IPS DF 4.7 (cell line): ENCODE results near the gene MRPS18B.
A peak's percentile ranks its signal among the peaks of the same experiment; 100 is the strongest.

Experiments
- DNase-seq: peaks from one replicate; pipeline ENCODE4 v3.0.0-alpha.2; 2013; ENCODE audit warnings: low spot score; ENCODE audit errors: extremely low read depth

The MRPS18B gene

GRCh38 chr6:30617565-30618269, at the start of gene MRPS18B:
MRPS18B (plus strand) TSS chr6:30617840; CDS start chr6:30617866, 26 bp downstream.
- peak; percentile 88 for DNase-seq

GRCh38 chr6:30568245-30568644, 49.4 kb upstream of the MRPS18B start:
- DNase-seq, result no peak

- DNase-seq, result no peak
Measured at GRCh38 chr6:30570263-30570662, 47.4 kb upstream of the MRPS18B start.

GRCh38 chr6:30570740-30571074, 46.9 kb upstream of the MRPS18B start:
- no peak for DNase-seq

- DNase-seq, result peak; percentile 76
Measured at GRCh38 chr6:30571075-30571761, 46.4 kb upstream of the MRPS18B start, which contains the start of gene ABCF1. ABCF1 (plus strand) TSS chr6:30571442; CDS start chr6:30571488, 46 bp downstream.

- DNase-seq, result no peak
Measured at GRCh38 chr6:30571762-30572082, 45.9 kb upstream of the MRPS18B start.

- no peak for DNase-seq
Measured at GRCh38 chr6:30572148-30572547, 45.5 kb upstream of the MRPS18B start.

- no peak for DNase-seq
Measured at GRCh38 chr6:30573113-30573512, 44.5 kb upstream of the MRPS18B start.

GRCh38 chr6:30578051-30578450, 39.6 kb upstream of the MRPS18B start:
- no peak for DNase-seq

- DNase-seq, result no peak
Measured at GRCh38 chr6:30583921-30584320, 33.7 kb upstream of the MRPS18B start.

GRCh38 chr6:30589754-30590358, 27.8 kb upstream of the MRPS18B start:
- no peak for DNase-seq

GRCh38 chr6:30590509-30590908, 27.1 kb upstream of the MRPS18B start:
- DNase-seq, result no peak

GRCh38 chr6:30591008-30591407, 26.6 kb upstream of the MRPS18B start:
- DNase-seq, result no peak

GRCh38 chr6:30592287-30592686, 25.4 kb upstream of the MRPS18B start:
- no peak for DNase-seq

GRCh38 chr6:30597315-30598144, 20.1 kb upstream of the MRPS18B start:
- DNase-seq, result peak; percentile 82

- DNase-seq, result no peak
Measured at GRCh38 chr6:30598912-30599624, 18.6 kb upstream of the MRPS18B start.

GRCh38 chr6:30599625-30600324, 17.9 kb upstream of the MRPS18B start:
- no peak for DNase-seq

- DNase-seq, result no peak
Measured at GRCh38 chr6:30600451-30600961, 17.1 kb upstream of the MRPS18B start.

- no peak for DNase-seq
Measured at GRCh38 chr6:30601436-30601814, 16.2 kb upstream of the MRPS18B start.
